ENCODE measurements around the gene NOD2. TPM values are rescaled to one million over a fixed set of nuclear protein-coding genes. Genes with fewer than 3 reads are reported as not detected.

Gene NOD2
- total RNA-seq, 6 donors from 2014 or later, result 8.5 to 27.2 (median 11.2) TPM

DNA sequence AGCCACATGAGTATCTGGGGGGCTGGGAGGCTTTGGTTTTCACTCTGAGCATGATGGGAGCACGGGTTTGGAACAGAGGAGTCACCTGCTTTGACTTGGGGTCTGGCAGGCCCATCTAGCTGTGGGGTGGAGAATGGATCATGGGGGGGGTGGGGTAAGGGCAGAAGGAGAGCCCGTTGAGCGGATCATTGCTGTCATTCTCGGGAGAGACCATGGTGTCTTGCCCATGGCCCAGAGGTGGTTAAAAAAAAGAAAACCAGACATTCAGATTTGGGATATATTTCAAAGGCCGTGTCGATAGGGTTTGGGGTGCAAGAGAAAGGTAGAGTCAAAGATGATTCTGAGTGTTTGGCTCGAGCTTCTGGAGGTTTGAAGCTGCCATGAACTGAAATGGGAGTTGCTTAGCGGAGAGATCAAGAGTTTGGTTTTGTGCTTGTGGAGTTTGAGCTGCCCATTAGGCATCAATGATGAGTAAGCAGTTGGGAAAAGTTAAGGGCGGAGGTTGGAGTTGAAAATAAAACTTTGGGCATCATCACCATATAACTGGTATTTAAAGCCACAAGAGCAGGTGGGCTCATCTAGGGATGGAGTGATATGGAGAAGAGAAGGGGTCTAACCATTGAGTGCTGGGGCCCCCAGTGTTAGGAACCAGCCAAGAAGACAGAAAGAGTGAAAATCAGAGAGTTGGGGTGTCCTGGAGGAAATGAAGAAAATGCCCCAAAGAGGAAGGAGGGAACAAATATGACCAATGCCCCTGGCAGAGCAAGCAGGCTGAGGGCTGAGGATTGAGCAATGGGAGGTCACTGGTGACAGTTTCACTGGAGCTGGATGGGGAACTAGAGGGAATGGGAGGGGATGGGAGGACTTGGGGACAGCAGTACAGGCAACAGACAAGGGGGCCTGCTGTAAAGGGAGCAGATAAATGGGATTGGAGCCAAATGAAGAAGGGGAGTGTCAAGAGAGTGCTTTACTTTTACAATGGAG lies 1.9 kb downstream of the NOD2 start:
- no peaks in the 10 kb centered on the region for H3K27me3 ChIP-seq
- no peaks in the 10 kb centered on the region for H3K9me3 ChIP-seq
- H3K27ac ChIP-seq, result peak overlapping the region; percentile 77 to 89 (median 87)
- ATAC-seq (ENCODE audit: low FRiP score in 2 of 2) (peak in 1 of 2 donors; percentile 68), DNase-seq (peak in 1 of 2 donors; percentile 76)
- peaks cover 26 to 60% (median 40%) of the 10 kb centered on the region in 4 donors for H3K4me1 ChIP-seq
- peak overlapping the region in 1 of 4 donors; percentile 66 for H3K4me3 ChIP-seq
- 91 to 94% methylated on average over 9 of the region's 9 CpGs for WGBS, 2 donors
- TF ChIP-seq POLR2A (IDR thresholded peaks at IDR 0.05), result peak in 1 of 4 donors; percentile 51
- TF ChIP-seq, protein P1, sequence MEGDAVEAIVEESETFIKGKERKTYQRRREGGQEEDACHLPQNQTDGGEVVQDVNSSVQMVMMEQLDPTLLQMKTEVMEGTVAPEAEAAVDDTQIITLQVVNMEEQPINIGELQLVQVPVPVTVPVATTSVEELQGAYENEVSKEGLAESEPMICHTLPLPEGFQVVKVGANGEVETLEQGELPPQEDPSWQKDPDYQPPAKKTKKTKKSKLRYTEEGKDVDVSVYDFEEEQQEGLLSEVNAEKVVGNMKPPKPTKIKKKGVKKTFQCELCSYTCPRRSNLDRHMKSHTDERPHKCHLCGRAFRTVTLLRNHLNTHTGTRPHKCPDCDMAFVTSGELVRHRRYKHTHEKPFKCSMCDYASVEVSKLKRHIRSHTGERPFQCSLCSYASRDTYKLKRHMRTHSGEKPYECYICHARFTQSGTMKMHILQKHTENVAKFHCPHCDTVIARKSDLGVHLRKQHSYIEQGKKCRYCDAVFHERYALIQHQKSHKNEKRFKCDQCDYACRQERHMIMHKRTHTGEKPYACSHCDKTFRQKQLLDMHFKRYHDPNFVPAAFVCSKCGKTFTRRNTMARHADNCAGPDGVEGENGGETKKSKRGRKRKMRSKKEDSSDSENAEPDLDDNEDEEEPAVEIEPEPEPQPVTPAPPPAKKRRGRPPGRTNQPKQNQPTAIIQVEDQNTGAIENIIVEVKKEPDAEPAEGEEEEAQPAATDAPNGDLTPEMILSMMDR (IDR thresholded peaks at IDR 0.05), result no peak
- TF ChIP-seq EP300 (IDR thresholded peaks at IDR 0.05), result no peak
- TF ChIP-seq POLR2AphosphoS5 (IDR thresholded peaks at IDR 0.05), result peak; percentile 50 to 66
- no peaks in the 10 kb centered on the region for H3K36me3 ChIP-seq

DNA sequence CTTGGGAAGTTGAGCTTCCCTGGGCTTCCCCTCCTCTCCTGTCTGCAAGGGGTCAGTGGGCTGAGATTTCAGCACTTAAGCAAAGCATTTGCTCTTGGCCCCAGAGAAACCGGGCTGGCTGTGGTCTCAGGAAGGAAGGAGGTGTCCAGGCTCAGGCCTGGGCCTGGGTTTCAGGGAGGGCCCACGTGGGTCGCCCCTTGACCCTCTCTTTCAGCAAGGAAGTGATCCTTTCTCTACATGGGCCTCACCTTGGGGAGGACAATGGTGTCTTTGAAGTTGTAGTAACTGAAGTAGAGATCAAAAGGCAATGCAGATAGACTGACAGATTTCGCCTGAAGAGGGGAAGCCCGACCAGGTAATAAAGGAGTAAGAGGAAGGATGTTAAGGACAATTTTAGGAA lies 2.7 kb downstream of the NOD2 start:
- DNase-seq, result peak in 1 of 2 donors; percentile 25
- peak overlapping the region in 1 of 4 donors; percentile 1 for H3K4me3 ChIP-seq
- no peaks in the 10 kb centered on the region for H3K27me3 ChIP-seq
- WGBS, 2 donors, result 29 to 34% methylated on average over 4 to 5 of the region's 5 CpGs
- ATAC-seq (ENCODE audit: low FRiP score in 2 of 2), result no peak
- H3K27ac ChIP-seq, result peak overlapping the region; percentile 77 to 89 (median 87)
- H3K9me3 ChIP-seq, result no peaks in the 10 kb centered on the region
- H3K4me1 ChIP-seq, result peaks cover 26 to 60% (median 40%) of the 10 kb centered on the region in 4 donors
- TF ChIP-seq, protein P1 (IDR thresholded peaks at IDR 0.05), result no peak
- TF ChIP-seq POLR2AphosphoS5 (IDR thresholded peaks at IDR 0.05), result no peak
- TF ChIP-seq POLR2A (IDR thresholded peaks at IDR 0.05), result no peak
- TF ChIP-seq EP300 (IDR thresholded peaks at IDR 0.05), result no peak
- H3K36me3 ChIP-seq, result no peaks in the 10 kb centered on the region

DNA sequence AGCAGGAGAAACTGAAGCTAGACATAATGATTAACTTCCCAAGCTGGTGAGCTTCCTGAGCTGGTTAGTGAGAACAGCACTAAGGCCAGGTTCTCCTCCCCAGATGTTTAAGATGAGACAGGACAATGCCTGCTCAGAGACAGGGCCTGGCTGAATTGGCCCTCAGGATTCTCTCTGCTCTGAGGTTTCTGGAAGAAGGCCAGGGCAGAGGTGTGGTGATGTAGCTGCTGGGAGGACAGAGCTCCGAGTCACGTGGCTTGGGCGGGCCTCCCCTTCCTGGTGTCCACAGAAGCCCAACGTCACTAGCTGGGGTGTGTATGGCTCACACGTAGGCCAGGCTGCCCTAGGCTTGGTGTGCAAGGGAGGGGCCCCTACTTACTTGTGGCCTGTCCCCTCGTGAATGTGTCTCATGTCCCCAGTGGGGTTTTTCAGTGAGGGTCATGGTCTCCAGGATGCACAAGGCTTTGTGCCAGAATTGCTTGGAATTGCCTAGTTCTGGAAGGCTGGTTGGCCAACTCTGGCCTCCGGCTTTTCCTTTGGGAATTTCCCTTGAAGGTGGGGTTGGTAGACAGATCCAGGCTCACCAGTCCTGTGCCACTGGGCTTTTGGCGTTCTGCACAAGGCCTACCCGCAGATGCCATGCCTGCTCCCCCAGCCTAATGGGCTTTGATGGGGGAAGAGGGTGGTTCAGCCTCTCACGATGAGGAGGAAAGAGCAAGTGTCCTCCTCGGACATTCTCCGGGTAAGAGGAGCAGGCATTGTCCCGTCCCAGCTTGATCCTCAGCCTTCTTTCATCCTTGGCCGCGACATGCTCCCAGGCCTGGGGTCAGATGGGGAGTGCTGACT lies 3.4 kb downstream of the NOD2 start:
- peak in 1 of 2 donors; percentile 75 for TF ChIP-seq POLR2AphosphoS5 (IDR thresholded peaks at IDR 0.05)
- TF ChIP-seq, protein P1 (IDR thresholded peaks at IDR 0.05), result no peak
- TF ChIP-seq EP300 (IDR thresholded peaks at IDR 0.05), result peak in 2 of 4 donors; percentile 18 to 80
- TF ChIP-seq POLR2A (IDR thresholded peaks at IDR 0.05), result peak in 2 of 4 donors; percentile 25 to 48
- Histone ChIP-seq H3K36me3 (no peaks in the 10 kb centered on the region), H3K27ac (peak overlapping the region; percentile 77 to 89 (median 87)), H3K9me3 (no peaks in the 10 kb centered on the region), H3K27me3 (no peaks in the 10 kb centered on the region), H3K4me3 (peak overlapping the region in 1 of 4 donors; percentile 54), H3K4me1 (peaks cover 26 to 60% (median 40%) of the 10 kb centered on the region in 4 donors)
- DNase-seq, result peak in 1 of 2 donors; percentile 97
- peak; percentile 78 to 87 for ATAC-seq (ENCODE audit: low FRiP score in 2 of 2)
- 66 to 80% methylated on average over 11 to 15 of the region's 15 CpGs for WGBS, 2 donors

DNA sequence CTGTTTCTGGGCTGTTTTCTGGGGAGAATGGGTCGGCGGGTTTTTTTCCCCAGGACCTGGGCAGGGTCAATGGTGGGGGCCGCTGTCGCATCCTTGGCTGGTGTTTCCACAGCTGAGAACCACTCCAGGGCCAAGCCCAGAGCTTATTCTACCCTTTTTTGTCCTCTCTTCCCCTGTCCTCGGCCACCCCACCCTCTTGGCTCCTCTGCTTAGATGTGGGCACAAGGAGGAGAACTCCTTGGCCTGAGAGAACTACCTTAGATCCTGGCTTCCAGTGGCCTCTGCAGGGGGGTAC lies 4.0 kb downstream of the NOD2 start:
- Histone ChIP-seq H3K27ac (peak overlapping the region; percentile 77 to 89 (median 87)), H3K4me1 (peaks cover 26 to 60% (median 40%) of the 10 kb centered on the region in 4 donors), H3K4me3 (peak overlapping the region in 2 of 4 donors; percentile 53 to 54), H3K27me3 (no peaks in the 10 kb centered on the region), H3K36me3 (no peaks in the 10 kb centered on the region), H3K9me3 (no peaks in the 10 kb centered on the region)
- DNase-seq, result peak in 1 of 2 donors; percentile 21
- ATAC-seq (ENCODE audit: low FRiP score in 2 of 2), result no peak
- TF ChIP-seq POLR2AphosphoS5 (IDR thresholded peaks at IDR 0.05) (no peak), POLR2A (IDR thresholded peaks at IDR 0.05) (no peak), EP300 (IDR thresholded peaks at IDR 0.05) (no peak)
- TF ChIP-seq, protein P1 (IDR thresholded peaks at IDR 0.05), result no peak
- WGBS, 2 donors, result 92 to 95% methylated on average over 5 of the region's 5 CpGs

Measured in upper lobe of left lung (tissue), 6 donors.